Kidney (tissue), 14 donors: ENCODE data around the gene XRRA1. TPM values are rescaled to one million over a fixed set of nuclear protein-coding genes. Genes with fewer than 3 reads are reported as not detected.

Experiments used
- DNase-seq, 5 donors: peaks; one replicate each; pipeline ENCODE4 v3.0.0-alpha.2; 2013 to 2020
- FAIRE-seq: peaks from 2 replicates; lab custom pipeline; 2012; peaks lifted over from hg19 to GRCh38; lab: Jason Lieb, UNC
- H3K27ac ChIP-seq, 2 donors: one replicate each; pipeline ENCODE4 v1.7.0; 2013; ENCODE audit warnings: low read depth in 2 of 2, low read length in 2 of 2, inconsistent platforms in 1 of 2
- H3K27me3 ChIP-seq: one replicate; pipeline ENCODE4 v1.7.1; 2013; ENCODE audit warnings: low read length, inconsistent platforms; ENCODE audit not compliant: control insufficient read depth, insufficient read depth
- H3K36me3 ChIP-seq, 3 donors: one replicate each; pipeline versions ENCODE4 v1.7.0 to v1.7.1; 2013; ENCODE audit warnings: low read length in 3 of 3, control low read depth in 1 of 3, inconsistent platforms in 1 of 3; ENCODE audit not compliant: insufficient read depth in 3 of 3, control insufficient read depth in 2 of 3
- H3K4me1 ChIP-seq, 3 donors: one replicate each; pipeline versions ENCODE4 v1.7.0 to v1.7.1; 2013; ENCODE audit warnings: low read length in 3 of 3, inconsistent platforms in 1 of 3, low read depth in 1 of 3; ENCODE audit not compliant: control insufficient read depth in 2 of 3, insufficient read depth in 2 of 3
- H3K4me3 ChIP-seq, 3 donors: one replicate each; pipeline versions ENCODE4 v1.7.0 to v1.8.1; 2013; ENCODE audit warnings: low read length in 3 of 3, control low read depth in 1 of 3, inconsistent platforms in 1 of 3
- H3K9ac ChIP-seq, 3 donors: one replicate each; pipeline versions ENCODE4 v1.7.0 to v1.7.1; 2013; ENCODE audit warnings: low read length in 3 of 3, control low read depth in 1 of 3, inconsistent platforms in 1 of 3
- H3K9me3 ChIP-seq, 3 donors: one replicate each; pipeline versions ENCODE4 v1.7.0 to v1.7.1; 2013; ENCODE audit warnings: low read length in 3 of 3, control low read depth in 1 of 3, inconsistent platforms in 1 of 3; ENCODE audit not compliant: control insufficient read depth in 2 of 3, insufficient read depth in 1 of 3
- intact Hi-C: fragments of 100-400 bp; cut with DNase I; formaldehyde crosslinking; loops from one replicate; pipeline ENCODE4 v1.11.1; 2022
- polyA plus RNA-seq: library from polyadenylated mRNA; stranded (reverse); fragments of 350-450 nt; fragmentation: Illumina TruSeq; extraction: RNeasy Lipid Tissue Mini Kit (QIAGEN cat#74804); gene quantifications from one replicate; pipeline ENCODE4 v1.2.3, GENCODE V29; 2014; ENCODE audit warnings: low read depth, low replicate concordance; ENCODE audit not compliant: insufficient read depth
- total RNA-seq: library from RNA; stranded (reverse); fragmentation: NEBNext Ultra II Directional; extraction: Animal tissue kit (Norgen Biotek cat#: 25700); gene quantifications from one replicate; pipeline ENCODE4 v1.2.1, GENCODE V29; 2021
- TF ChIP-seq, protein P1 (sequence below): IDR thresholded peaks from 3 replicates; pipeline ENCODE4 v1.5.1; 2012; ENCODE audit warnings: mild to moderate bottlenecking, moderate library complexity, borderline replicate concordance; ENCODE audit not compliant: insufficient read depth; ENCODE audit errors: extremely low read depth
- donor health status: control.
- donor health status: control.
- donor health status: control.
- donor health status: control.
- donor health status: control.
- donor health status: DM: yes; HTN: yes; CAD: no.
- donor health status: Normal renal cell carcinoma (clear cell type).

The XRRA1 gene
- total and polyA plus RNA-seq, 2 donors from 2014 or later, result 2.6 to 14.6 TPM

DNA sequence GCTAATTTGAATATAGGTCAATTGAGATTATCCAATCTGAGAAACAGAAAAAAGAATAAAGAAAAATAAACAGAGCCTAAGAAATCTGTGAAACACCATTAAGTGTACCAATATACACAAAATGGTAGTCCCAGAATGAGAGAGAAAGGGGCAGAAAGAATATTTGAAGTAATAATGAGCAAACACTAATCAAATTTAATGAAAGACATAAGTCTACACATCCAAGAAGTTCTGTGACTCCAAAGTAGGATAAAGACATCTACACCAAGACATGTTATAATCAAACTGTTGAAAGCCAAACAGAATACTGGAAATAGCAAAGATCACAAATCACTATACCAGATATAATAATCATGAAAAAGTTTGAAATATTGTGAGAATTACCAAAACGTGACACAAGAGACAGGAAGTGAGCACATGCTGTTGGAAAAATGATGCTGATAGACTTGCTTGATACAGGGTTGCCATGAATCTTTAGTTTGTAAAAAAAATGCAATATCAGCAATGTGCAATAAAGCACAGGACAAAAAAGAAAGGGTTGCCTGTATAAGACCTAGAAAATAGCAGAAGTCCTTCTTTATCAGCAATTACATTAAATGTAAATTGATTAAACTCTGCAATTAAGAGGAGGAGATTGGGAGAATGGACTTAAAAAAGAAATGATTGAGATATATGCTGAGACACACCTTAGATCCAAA, 124.5 kb downstream of the XRRA1 start:
- H3K4me1 ChIP-seq, result peaks cover 0 to 4% (median 0%) of the 10 kb centered on the region in 3 donors
- DNase-seq, result no peak
- H3K9ac ChIP-seq, result no peak overlapping the region
- H3K27ac ChIP-seq, result no peak overlapping the region
- H3K9me3 ChIP-seq, result peaks cover 0 to 19% (median 3%) of the 10 kb centered on the region in 3 donors
- H3K36me3 ChIP-seq, result peaks cover 3 to 23% (median 4%) of the 10 kb centered on the region in 3 donors
- intact Hi-C loops, result no loop called here
- no peak overlapping the region for H3K4me3 ChIP-seq
- no peaks in the 10 kb centered on the region for H3K27me3 ChIP-seq
- FAIRE-seq, result no peak
- TF ChIP-seq, protein P1, sequence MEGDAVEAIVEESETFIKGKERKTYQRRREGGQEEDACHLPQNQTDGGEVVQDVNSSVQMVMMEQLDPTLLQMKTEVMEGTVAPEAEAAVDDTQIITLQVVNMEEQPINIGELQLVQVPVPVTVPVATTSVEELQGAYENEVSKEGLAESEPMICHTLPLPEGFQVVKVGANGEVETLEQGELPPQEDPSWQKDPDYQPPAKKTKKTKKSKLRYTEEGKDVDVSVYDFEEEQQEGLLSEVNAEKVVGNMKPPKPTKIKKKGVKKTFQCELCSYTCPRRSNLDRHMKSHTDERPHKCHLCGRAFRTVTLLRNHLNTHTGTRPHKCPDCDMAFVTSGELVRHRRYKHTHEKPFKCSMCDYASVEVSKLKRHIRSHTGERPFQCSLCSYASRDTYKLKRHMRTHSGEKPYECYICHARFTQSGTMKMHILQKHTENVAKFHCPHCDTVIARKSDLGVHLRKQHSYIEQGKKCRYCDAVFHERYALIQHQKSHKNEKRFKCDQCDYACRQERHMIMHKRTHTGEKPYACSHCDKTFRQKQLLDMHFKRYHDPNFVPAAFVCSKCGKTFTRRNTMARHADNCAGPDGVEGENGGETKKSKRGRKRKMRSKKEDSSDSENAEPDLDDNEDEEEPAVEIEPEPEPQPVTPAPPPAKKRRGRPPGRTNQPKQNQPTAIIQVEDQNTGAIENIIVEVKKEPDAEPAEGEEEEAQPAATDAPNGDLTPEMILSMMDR, result no peak

DNA sequence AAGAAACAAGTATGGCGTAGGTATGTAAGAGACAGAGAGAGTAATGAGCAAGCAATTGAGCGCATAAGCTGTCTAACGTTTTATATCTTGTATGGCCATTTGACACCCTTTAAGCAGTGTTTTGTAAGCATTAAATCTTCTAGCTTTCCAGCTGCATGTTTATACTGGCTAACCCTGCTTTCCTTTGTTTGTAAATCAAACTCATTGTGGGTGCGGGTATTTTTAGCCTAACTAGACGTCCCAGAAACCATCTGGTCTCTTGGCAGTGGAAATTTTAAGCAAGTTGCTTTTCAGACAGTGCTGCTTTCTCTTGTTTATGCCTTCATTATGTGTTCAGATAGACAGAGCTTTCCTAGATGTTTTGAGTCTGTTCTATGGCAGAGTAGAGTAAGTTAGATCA, 126.7 kb downstream of the XRRA1 start:
- Histone ChIP-seq H3K4me3 (no peak overlapping the region), H3K27me3 (no peaks in the 10 kb centered on the region), H3K36me3 (peaks cover 3 to 23% (median 6%) of the 10 kb centered on the region in 3 donors), H3K27ac (peak overlapping the region in 1 of 2 donors; percentile 57), H3K9me3 (peaks cover 0 to 18% (median 3%) of the 10 kb centered on the region in 3 donors), H3K4me1 (peaks cover 0 to 4% (median 0%) of the 10 kb centered on the region in 3 donors), H3K9ac (no peak overlapping the region)
- no peak for FAIRE-seq
- TF ChIP-seq, protein P1, result no peak
- peak in 3 of 5 donors; percentile 64 to 96 (median 93) for DNase-seq
- intact Hi-C loops, result no loop called here

DNA sequence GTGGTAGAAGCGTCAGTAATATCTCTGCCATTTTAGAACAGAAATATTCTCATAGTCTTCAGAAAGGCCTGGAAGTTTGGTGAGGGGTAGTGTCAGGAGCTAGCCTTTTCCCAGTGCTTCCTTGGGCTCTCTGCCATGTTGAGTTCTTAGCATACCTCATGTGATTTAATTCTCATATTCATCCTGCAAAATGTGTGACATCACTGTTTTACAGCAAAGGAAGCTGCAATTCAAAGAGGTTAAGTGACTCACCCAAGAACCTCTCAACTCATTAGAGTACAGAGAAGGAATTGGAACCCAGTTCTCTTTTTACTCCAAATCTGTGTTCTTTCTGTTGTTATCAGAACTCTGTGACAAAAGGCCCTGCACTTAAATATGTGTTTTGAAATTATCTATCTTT, 128.1 kb downstream of the XRRA1 start:
- intact Hi-C loops, result no loop called here
- no peak overlapping the region for H3K27ac ChIP-seq
- FAIRE-seq, result no peak

More for the DNA sequence above, 128.1 kb downstream of the XRRA1 start:
- TF ChIP-seq, protein P1, result no peak
- Histone ChIP-seq H3K36me3 (peaks cover 0 to 12% (median 4%) of the 10 kb centered on the region in 3 donors), H3K27me3 (no peaks in the 10 kb centered on the region), H3K9ac (no peak overlapping the region), H3K4me1 (peaks cover 0 to 4% (median 0%) of the 10 kb centered on the region in 3 donors), H3K4me3 (no peak overlapping the region), H3K9me3 (peaks cover 0 to 13% (median 3%) of the 10 kb centered on the region in 3 donors)
- peak in 1 of 5 donors; percentile 6 for DNase-seq
